ENCODE results near the gene SLC39A11.

The SLC39A11 gene

DNA sequence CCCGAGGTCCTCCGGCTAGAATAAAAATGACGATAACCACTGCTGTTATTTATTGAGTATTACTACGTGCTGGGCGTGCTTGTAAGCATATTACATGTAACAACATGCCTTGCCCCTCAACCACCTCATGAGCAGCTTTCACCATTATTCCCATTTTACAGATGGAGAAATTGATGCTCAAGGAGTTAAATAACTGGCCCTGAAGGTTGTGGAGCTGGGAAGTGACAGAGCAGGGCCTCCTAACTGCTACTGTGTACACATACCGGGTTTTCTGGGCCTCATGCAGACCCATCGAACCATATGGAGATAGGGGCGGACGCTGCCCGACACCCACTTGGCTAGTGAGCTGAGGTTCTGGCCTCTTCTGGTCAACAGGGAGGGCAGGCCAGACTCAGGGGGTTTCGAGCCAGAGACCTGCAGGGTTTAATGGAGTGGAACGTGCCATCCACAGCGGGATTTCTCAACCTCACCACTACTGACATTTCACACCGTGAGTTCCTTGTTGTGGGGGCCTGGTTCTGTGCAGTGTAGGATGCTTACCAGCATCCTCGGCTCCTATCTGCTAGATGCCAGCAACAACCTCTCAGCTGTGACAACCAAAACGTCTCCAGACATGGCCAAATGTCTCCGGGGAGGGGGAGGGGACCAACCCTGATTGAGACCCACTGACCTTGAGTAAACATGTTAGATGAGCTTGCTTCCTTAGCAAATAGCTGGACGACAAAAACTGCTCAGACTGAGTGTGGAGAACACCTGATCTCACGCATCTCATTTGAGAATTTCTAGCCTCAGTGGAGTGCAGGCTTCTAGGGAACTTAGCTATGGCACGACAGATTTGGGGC, 432.0 kb downstream of the SLC39A11 start:
- no peak for DNase-seq (ENCODE audit: low spot score)
- in situ Hi-C loops (cut with MboI; ENCODE audit: low pct_unique_long_range_greater_than_20kb, low sequenced_read_pairs, unreplicated experiment) = no loop called here
- TF ChIP-seq, protein P1, sequence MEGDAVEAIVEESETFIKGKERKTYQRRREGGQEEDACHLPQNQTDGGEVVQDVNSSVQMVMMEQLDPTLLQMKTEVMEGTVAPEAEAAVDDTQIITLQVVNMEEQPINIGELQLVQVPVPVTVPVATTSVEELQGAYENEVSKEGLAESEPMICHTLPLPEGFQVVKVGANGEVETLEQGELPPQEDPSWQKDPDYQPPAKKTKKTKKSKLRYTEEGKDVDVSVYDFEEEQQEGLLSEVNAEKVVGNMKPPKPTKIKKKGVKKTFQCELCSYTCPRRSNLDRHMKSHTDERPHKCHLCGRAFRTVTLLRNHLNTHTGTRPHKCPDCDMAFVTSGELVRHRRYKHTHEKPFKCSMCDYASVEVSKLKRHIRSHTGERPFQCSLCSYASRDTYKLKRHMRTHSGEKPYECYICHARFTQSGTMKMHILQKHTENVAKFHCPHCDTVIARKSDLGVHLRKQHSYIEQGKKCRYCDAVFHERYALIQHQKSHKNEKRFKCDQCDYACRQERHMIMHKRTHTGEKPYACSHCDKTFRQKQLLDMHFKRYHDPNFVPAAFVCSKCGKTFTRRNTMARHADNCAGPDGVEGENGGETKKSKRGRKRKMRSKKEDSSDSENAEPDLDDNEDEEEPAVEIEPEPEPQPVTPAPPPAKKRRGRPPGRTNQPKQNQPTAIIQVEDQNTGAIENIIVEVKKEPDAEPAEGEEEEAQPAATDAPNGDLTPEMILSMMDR (IDR thresholded peaks at IDR 0.05; ENCODE audit: extremely low read depth, insufficient read depth, missing control alignments) = no peak

DNA sequence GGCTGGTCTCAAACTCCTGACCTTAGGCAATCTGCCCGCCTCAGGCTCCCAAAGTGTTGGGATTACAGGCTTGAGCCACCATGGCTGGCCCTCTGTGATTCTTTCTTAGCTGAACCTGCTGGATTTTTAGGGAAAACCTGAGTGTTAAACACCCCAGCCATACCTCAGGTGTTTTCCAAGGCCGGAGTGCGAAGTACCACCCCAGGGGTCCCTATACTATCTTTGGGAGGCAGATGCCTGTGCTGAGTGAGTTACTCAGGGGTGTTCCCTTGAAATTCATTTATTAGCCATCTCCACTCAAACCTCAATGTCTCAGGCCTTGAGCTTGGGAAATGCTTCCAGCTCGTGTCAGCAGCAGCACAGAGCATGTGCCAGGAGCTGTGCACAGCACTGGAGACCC, 432.7 kb downstream of the SLC39A11 start:
- DNase-seq (ENCODE audit: low spot score) = no peak
- TF ChIP-seq, protein P1 (IDR thresholded peaks at IDR 0.05; ENCODE audit: extremely low read depth, insufficient read depth, missing control alignments) = no peak
- in situ Hi-C loops (cut with MboI; ENCODE audit: low pct_unique_long_range_greater_than_20kb, low sequenced_read_pairs, unreplicated experiment) = no loop called here

DNA sequence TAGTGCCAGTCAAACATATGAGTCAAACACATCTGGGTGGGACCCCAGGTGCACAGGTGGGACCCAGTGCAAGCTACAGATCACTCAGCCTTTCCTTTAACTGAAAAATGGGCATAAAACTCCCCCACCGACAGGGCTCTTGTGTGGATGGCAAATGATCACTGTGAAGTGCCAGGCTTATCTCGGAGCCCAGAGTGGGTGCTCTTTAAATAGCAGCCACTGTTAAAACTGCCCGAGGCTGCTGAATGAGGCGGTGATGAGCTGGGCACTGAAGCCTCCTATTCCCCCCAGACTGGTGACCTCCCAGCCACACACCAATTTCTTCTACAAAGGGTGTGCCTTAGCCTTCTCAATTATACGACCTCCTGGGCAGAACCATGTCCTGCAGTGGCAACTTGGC, 433.8 kb downstream of the SLC39A11 start:
- no peak for DNase-seq (ENCODE audit: low spot score)
- TF ChIP-seq, protein P1 (IDR thresholded peaks at IDR 0.05; ENCODE audit: extremely low read depth, insufficient read depth, missing control alignments) = no peak
- in situ Hi-C loops (cut with MboI; ENCODE audit: low pct_unique_long_range_greater_than_20kb, low sequenced_read_pairs, unreplicated experiment) = no loop called here

DNA sequence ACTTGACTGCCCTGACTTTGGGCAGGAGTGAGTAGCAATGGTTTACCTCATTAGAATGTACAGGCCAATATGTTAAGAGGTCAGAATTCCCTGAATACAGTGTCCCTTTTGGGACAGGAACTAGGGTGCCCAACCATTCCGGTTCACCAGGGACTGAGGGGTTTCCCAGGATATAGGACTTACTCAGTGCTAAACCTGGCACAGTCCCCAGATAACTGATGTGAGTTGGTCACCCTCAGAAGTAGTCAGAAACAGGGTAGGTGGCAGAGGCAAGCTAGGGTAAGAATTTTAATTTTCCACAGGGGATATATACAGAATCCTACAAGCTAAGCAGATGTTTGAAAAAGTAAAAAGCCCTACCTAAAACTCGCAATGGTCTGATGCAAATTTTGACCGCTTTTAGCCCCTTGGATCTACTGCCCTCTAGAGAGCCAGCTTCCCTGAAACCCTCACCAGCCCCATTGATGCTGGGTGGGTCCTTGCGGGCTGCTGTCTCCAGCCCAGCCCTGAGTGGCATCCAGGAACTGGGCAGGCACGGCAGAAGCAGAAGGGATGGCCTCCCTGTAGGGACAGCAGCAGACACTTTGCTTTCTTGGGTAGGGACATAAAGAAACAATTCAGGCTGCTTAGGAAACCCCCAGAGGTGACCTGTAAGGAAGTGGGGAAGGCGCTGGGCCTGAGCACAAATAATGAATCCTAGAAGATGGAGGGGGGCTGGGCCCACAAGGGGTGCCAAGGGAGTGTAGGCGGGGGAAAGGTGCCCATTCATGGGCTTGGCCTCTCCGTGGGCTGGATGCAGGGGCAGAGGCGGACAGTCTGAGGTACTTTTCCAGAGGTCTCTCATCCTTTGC, 434.8 kb downstream of the SLC39A11 start:
- DNase-seq (ENCODE audit: low spot score) = no peak
- in situ Hi-C loops (cut with MboI; ENCODE audit: low pct_unique_long_range_greater_than_20kb, low sequenced_read_pairs, unreplicated experiment) = no loop called here
- TF ChIP-seq, protein P1 (IDR thresholded peaks at IDR 0.05; ENCODE audit: extremely low read depth, insufficient read depth, missing control alignments) = no peak

DNA sequence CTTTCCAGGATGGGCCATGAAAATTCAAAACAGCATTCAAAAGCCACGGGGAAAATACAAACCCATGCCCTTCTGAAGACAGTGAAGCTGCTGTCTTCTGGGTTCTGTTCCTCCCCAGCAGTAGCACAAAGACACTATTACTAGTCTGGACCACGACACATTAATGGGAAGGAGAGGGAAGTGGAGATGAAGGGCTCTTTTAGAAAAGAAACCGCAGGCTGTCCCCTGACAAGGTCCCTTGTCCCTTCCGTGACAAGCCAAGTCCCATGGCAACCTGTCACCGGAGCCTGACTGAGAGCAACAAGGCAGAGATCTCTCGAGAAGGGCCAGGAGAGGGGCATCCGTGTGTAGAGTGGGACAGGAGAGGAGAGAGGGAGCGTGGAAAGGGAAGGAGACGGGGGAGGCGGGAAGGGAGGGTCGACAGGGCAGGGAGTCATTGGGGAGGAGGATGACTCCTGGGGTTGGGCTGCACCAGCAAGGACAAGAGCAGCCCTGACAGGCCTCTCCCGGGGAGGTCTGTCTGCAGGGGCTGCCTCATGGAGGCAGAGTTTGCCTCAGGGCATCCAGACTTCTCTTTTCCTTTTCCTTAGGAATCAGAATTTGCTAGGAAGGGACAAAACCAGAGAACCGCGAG, 436.2 kb downstream of the SLC39A11 start:
- DNase-seq (ENCODE audit: low spot score) = no peak
- in situ Hi-C loops (cut with MboI; ENCODE audit: low pct_unique_long_range_greater_than_20kb, low sequenced_read_pairs, unreplicated experiment) = no loop called here
- TF ChIP-seq, protein P1 (IDR thresholded peaks at IDR 0.05; ENCODE audit: extremely low read depth, insufficient read depth, missing control alignments) = no peak

DNA sequence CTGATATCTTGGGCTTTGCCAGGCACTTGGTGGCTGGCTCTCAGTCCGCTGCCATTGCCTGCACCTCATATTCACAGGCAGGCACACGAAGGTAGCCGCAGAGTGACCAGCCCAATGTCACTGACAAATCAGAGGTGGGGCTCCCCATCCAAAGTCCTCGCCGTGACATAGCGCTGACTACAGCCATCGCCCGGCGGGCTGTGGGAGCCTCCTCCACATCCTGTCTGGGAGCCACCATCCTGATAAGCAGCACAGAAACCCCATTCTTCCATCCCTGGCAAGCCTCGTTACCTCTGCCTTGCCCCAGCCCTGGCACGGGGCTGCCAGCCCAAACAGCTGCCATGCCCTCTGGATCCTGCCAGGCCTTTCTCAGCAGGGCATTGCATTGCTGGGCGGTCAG, 437.8 kb downstream of the SLC39A11 start:
- no peak for DNase-seq (ENCODE audit: low spot score)
- TF ChIP-seq, protein P1 (IDR thresholded peaks at IDR 0.05; ENCODE audit: extremely low read depth, insufficient read depth, missing control alignments) = no peak
- in situ Hi-C loops (cut with MboI; ENCODE audit: low pct_unique_long_range_greater_than_20kb, low sequenced_read_pairs, unreplicated experiment) = no loop called here
